Panc1 (cell line): ENCODE data around the gene APOBEC3G. TPM values are rescaled to one million over a fixed set of nuclear protein-coding genes. Genes with fewer than 3 reads are reported as not detected.
A peak's percentile ranks its signal among the peaks of the same experiment; 100 is the strongest.

Experiments used
- ATAC-seq: fragments of 200-7000 bp; cut with Tn5 transposase; 2 replicates; pipeline ENCODE4 v1.9.1; 2020; ENCODE audit warnings: mild to moderate bottlenecking, moderate library complexity
- BruUV-seq: library from RNA; stranded (reverse); fragments of 400-500 nt; replicated peaks from 2 replicates; lab custom pipeline; 2021; lab: Mats Ljungman, UMichigan
- CTCF ChIA-PET: fragments of 300-600 bp; sonication (Branson Sonifier 250); formaldehyde crosslinking; loops from one replicate; lab custom pipeline; 2022; ENCODE audit warnings: antibody characterized with exemption; lab: Charles Lee
- POLR2A ChIA-PET: fragments of 300-600 bp; sonication (Branson Sonifier 250); formaldehyde crosslinking; loops from one replicate; lab custom pipeline; 2022; ENCODE audit warnings: antibody characterized with exemption; lab: Charles Lee
- DNase-seq: peaks from one replicate; pipeline ENCODE4 v3.0.0-alpha.2; 2010; ENCODE audit warnings: low read depth, low spot score
- H3K27ac ChIP-seq: 2 replicates; pipeline ENCODE4 v1.5.1; 2011; ENCODE audit warnings: mild to moderate bottlenecking, low read length, inconsistent platforms
- H3K27me3 ChIP-seq: fragments of 200-500 bp; sonication (Bioruptor generic); 2 replicates; pipeline ENCODE4 v1.6.0; 2014; ENCODE audit warnings: low read length, inconsistent platforms; ENCODE audit not compliant: control insufficient read depth, insufficient read depth
- H3K36me3 ChIP-seq: fragments of 200-500 bp; sonication (Bioruptor generic); 2 replicates; pipeline ENCODE4 v1.5.1; 2014; ENCODE audit warnings: inconsistent platforms, mild to moderate bottlenecking, low read length, moderate library complexity; ENCODE audit not compliant: control insufficient read depth, insufficient read depth
- H3K4me1 ChIP-seq: 2 replicates; pipeline ENCODE4 v1.5.1; 2011; ENCODE audit warnings: inconsistent platforms, mild to moderate bottlenecking, low read length, moderate library complexity; ENCODE audit not compliant: control insufficient read depth, insufficient read depth
- H3K4me3 ChIP-seq, 2 experiments: 2 replicates each; pipeline ENCODE4 v1.5.1; 2011 to 2012; ENCODE audit warnings: low read depth in 2 of 2, low read length in 2 of 2, mild to moderate bottlenecking in 2 of 2, inconsistent platforms in 1 of 2, moderate library complexity in 1 of 2
- H3K9me3 ChIP-seq: fragments of 200-500 bp; sonication (Bioruptor generic); 2 replicates; pipeline ENCODE4 v1.5.1; 2014; ENCODE audit warnings: low read depth, mild to moderate bottlenecking, inconsistent platforms, low read length, moderate library complexity; ENCODE audit not compliant: control insufficient read depth, insufficient read depth
- CTCF ChIP-seq: fragments of 450-650 bp; IDR thresholded peaks from 2 replicates; pipeline ENCODE4 v1.5.1; 2017; ENCODE audit warnings: mild to moderate bottlenecking
- POLR2AphosphoS5 ChIP-seq: IDR thresholded peaks from 2 replicates; pipeline ENCODE4 v1.6.1; 2012; ENCODE audit warnings: mild to moderate bottlenecking, low read depth, low read length, moderate library complexity
- REST ChIP-seq, 2 experiments: IDR thresholded peaks; 2 replicates each; pipeline ENCODE4 v1.6.1; 2011 to 2012; ENCODE audit warnings: low read depth in 2 of 2, control low read depth in 1 of 2, low read length in 1 of 2, mild to moderate bottlenecking in 1 of 2, moderate library complexity in 1 of 2; ENCODE audit not compliant: insufficient read depth in 1 of 2
- SIN3A ChIP-seq: IDR thresholded peaks from 2 replicates; pipeline ENCODE4 v1.6.1; 2012; ENCODE audit warnings: low read depth, mild to moderate bottlenecking, low read length, moderate library complexity, borderline replicate concordance; ENCODE audit not compliant: insufficient read depth
- TCF7L2 ChIP-seq: IDR thresholded peaks from 2 replicates; pipeline ENCODE4 v1.6.1; 2011; ENCODE audit warnings: mild to moderate bottlenecking, low read depth, low read length, inconsistent platforms
- in situ Hi-C: cut with HindIII; loops from 2 replicates; pipeline ENCODE4 v1.10.0; 2016; ENCODE audit warnings: low sequenced_read_pairs, low pct_unique_long_range_greater_than_20kb
- intact Hi-C: fragments of 100-400 bp; cut with micrococcal nuclease; formaldehyde crosslinking; loops from one replicate; pipeline ENCODE4 v1.10.0; 2022; ENCODE audit not compliant: unreplicated experiment
- total RNA-seq: library from RNA; stranded (reverse); gene quantifications from one replicate; pipeline ENCODE4 v1.2.1, GENCODE V29; 2021; ENCODE audit not compliant: unreplicated experiment

The APOBEC3G gene
- total RNA-seq, 1 experiment from 2014 or later = 4.8 TPM

GRCh38 chr22:39095971-39096370, 18.9 kb downstream of the APOBEC3G start:
- H3K4me1 ChIP-seq = no peaks in the 10 kb centered on the region
- BruUV-seq = no TSS peak
- DNase-seq = no peak

GRCh38 chr22:39097098-39098020, 20.3 kb downstream of the APOBEC3G start, which contains the start of gene APOBEC3H:
Gene APOBEC3H, plus strand, starts transcription at chr22:39097244. Its CDS starts 3,035 bp downstream, at chr22:39100279.
- DNase-seq = no peak
- Histone ChIP-seq H3K9me3 (no peaks in the 10 kb centered on the region), H3K4me3 (no peak within 1 kb of the TSS), H3K36me3 (no peaks in the 10 kb centered on the region), H3K27me3 (no peaks in the 10 kb centered on the region), H3K27ac (no peak within 1 kb of the TSS), H3K4me1 (no peaks in the 10 kb centered on the region)
- POLR2A ChIA-PET = no interaction called here
- no TSS peak for BruUV-seq
- in situ Hi-C loops = no loop called here
- intact Hi-C loops = no loop called here
- ATAC-seq = 0 out of 2 replicates have a peak, but pooled peaks have one; percentile 38
- CTCF ChIA-PET = no interaction called here
- TF ChIP-seq REST (IDR thresholded peaks at IDR 0.05; ENCODE audit: insufficient read depth in 1 of 2, low read depth in 2 of 2, low read length in 1 of 2) (no peak), CTCF (no peak), TCF7L2 (no peak), POLR2AphosphoS5 (no peak)

More at GRCh38 chr22:39095971-39096370, 18.9 kb downstream of the APOBEC3G start:
- POLR2A ChIA-PET = no interaction called here
- CTCF ChIA-PET = no interaction called here
- in situ Hi-C loops = no loop called here
- no peak for ATAC-seq
- no peaks in the 10 kb centered on the region for H3K27me3 ChIP-seq
- intact Hi-C loops = no loop called here
- H3K4me3 ChIP-seq = no peak overlapping the region
- TF ChIP-seq POLR2AphosphoS5 (no peak), REST (IDR thresholded peaks at IDR 0.05; ENCODE audit: insufficient read depth in 1 of 2, low read depth in 2 of 2, low read length in 1 of 2) (no peak), CTCF (no peak), TCF7L2 (no peak), SIN3A (no peak)
- no peaks in the 10 kb centered on the region for H3K36me3 ChIP-seq
- no peak overlapping the region for H3K27ac ChIP-seq
- H3K9me3 ChIP-seq = no peaks in the 10 kb centered on the region
